ENCODE data around the gene POLL. TPM values are rescaled to one million over a fixed set of nuclear protein-coding genes. Genes with fewer than 3 reads are reported as not detected.
A peak's percentile ranks its signal among the peaks of the same experiment; 100 is the strongest.

Gene POLL
- total RNA-seq, 1 experiment from 2014 or later: 10.2 TPM

DNA sequence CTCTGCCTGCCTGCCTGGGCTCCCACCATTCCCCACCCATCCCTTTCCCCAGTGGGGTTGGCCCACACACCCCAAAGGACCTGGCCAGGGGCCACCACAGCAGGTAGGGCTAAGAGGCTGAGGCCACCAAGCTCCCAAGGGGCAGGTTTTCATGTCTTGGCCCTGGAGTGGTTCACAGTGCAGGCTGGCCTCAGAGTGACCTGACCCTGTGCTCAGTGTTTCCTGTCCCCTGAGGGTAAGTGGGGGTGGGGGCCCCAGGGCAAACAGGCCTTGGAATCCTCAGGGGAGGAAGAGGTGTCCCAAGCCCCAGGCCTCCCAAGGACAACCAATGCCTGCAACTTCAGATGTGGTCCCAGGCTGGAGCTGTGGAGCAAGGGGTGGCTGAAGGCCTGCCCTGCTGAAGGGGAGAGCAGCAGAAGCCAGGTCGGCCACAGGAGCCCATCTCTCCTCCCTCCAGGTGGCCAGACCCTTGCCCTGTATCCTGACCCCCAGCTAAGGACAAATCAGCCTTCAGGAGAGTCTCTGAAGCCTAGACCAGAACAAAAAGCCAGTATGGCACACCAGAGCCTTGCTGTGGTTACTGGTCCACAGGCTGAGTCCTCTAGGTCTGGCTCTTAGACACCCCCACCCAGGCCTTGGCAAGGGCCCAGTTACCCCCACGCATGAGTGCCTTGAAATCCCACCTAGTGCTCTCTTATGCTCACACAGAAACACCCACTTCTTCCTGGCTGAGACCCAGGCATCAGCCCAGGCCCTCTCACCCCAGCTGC is 27.6 kb downstream of the POLL start:
- DNase-seq (ENCODE audit: low read depth): no peak

DNA sequence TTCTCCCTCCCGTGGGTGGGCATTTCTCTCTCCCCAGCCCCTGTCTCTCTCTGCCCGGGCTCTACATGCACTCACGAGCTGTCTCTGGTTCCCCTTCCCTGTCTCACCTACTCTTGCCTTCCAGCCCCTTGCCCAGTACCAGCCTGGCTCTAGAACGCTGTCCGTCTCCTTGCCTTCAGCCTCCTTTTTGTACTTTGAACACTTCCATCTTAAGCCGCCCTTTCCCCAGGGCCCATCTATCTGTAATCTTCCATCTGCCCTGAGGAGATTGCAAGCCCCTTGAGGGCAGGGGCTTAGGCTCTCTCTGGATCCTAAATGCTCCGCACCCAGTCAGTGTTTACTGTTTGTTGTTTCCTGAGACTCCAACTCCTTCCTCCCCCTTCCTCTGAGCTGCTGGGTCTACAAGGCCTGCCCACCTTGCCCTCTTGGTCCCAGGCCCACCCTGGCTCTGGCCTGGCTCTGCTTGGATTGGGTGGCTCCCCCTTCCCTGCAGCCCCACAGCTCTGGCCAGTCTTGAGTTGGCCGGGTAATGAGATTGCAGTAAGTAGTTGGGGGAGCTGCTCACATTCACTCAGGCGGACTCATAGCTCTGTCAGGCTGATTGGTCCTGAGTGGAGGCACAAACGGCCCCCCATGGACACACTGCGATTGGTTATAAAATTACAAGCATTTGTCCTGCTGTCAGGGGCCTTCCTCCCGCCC is 28.3 kb downstream of the POLL start:
- no peak for DNase-seq (ENCODE audit: low read depth)

DNA sequence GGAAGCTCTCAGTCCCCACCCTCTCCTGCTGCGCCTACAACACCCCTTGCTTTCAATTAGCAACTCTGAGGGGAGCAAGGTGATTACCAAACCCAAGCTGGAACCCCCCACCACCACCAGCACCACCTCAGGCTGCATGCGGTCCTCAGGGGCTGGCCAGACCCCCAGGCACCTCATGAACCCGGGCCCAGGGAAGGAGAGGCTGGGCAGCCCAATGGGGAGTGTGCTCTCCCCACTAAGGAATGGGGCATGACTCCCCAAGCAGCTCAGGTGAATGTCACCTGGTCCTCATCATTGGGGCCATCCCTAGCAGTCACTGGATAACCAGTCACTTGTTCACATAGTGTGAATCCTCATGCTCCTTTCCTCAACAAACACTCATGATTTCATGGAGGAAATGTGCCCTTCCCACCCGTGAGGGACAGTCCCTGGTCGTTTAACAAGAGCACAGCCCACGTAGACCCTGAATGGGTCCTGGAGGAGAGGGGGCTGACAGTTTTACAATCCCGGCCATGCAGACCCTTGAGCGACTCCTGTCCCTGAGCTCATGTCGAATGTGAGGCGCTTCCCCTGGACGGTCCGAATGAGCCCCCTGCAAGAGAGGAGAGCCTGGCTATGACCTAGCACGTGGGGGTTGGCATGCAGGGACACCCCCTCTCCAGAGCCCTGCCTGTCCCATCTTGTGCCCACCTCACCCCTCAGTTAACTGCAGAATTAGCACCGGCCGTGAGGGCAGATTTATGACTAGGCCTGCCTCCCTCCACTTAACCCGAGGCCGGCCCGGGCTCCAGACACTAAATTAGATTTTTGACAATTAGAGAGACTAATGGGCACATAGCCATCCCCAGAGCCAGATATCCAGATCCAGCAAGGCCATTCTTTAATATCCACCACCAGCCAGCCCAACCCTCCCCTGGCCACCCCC is 29.1 kb downstream of the POLL start:
- no peak for DNase-seq (ENCODE audit: low read depth)

DNA sequence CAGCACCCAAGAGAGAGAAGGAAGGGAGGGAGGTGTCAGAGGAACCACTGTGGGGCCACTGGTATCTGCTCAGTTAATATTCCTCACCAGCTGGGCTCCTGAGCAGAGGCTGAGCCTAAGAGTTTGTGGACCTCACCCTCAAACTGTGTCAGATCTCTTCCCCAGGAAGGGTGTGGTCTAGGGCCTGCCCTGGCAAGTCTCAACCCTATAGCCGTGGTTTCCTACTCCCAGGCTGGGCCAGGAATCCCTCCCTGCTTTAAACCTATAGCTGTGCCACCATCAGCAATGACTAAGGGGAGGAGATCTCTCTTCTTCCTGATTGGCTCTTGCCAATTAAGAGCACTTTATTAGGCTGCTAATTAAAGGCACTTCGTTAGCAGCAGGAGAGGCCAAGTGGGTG is 29.9 kb downstream of the POLL start:
- no peak for DNase-seq (ENCODE audit: low read depth)

DNA sequence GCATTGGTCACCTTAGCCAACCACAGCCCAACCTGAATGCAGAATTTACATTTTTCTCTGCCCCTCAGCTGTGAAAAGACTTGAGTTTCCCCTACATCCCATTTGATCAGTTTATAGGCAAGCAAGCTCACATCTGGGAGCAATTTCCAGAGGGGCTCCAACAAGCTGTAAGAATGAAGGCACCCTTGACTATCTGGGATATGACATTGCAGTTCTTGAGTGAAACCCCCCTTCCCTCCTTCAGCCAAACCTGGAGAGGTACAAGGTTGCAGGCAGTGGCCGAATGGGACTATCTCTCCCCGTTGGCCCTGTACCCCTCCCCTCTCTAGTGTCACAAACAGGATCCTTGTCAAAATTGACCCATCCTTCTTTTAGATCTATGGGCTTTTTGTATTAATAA is 30.5 kb downstream of the POLL start:
- DNase-seq (ENCODE audit: low read depth): no peak

DNA sequence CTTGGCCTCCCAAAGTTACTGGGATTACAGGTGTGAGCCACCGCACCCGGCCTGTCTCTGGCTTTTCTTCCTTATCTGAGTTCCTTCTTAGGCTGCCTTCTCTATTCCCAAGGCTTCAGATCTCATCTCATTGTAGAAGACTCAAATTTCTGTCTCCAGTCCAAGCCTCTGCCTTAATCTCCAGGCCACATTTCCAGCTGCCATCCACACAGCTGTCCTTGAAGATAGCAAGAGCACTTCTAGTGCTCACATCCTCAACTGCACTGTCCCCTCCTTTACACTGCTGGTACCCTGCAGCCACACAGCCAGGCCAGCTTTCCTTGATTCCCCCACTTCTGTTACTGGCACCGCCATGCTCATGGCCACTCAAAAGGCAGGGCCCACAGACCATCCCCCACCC is 35.6 kb downstream of the POLL start:
- DNase-seq (ENCODE audit: low read depth): no peak

DNA sequence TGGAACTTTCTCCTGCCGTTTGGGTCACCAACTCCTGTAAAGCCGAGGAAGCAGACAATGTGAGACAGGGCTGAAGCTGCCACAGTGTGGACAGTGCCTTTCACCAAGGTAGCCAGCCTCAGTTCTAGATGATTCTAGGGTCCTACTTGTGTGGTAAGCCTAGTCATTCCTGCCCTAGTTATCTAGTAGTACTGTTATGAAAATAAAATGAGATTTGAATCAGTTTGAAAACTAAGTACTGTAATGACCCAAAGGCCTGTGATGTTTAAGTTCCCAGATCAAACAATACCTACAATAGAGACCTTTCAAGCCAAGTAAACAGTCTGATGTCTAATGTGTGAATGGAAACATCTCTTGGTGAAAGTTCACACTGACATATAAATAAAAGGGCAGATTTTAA is 37.1 kb downstream of the POLL start:
- DNase-seq (ENCODE audit: low read depth): no peak

DNA sequence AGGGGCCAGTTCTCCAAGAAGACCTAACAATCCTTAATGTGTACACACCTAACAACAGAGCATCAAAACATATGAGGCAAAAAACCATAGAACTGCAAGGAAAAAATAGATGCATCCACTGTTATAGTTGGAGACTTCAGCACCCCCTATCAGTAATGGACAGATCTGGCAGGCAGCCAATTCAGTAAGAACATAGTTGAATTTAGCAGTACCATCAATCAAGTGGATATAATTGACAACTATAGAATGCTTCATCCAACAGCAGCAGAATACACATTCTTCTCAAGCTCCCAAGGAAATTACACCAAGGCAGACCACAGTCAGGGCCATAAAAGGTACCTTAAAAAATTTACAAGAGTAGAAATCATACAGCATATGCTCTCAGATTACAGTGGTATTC is 42.2 kb downstream of the POLL start:
- DNase-seq (ENCODE audit: low read depth): no peak

DNA sequence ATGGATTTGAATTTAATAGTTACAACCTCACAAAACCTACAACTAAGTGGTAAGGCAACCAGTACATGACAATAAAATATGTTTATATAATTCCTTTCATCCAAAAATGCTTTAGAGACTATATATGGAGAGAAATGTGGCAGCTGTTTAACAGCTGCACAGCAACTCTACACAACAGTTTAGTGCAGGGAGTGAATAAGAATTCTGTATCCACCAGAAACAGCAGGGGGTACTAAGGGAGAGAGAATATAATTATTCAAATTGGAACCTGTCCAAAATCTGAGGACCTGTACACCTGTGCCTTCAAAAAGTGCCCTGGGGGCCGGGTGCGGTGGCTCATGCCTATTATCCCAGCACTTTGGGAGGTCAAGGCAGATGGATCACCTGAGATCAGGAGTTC is 49.6 kb downstream of the POLL start:
- no peak for DNase-seq (ENCODE audit: low read depth)

DNA sequence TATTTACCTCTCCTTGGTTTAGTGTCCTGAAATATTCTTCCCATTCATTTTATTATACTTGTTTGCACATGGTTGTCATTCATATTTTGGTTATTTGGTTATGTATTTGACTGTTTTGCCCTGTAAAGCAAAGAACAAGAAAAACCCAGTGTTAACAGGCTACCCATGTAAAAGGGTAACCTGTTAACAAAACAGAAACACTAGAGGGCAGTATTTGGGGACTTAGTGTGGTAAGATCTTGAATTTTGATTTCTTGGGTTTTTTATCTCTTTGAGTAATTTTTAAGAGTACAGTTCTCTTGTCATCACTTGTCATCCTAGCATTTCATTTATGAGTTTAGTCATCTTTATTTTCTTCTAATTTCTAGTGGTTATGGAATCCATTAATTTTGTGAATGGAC is 51.3 kb downstream of the POLL start:
- peak; percentile 18 for DNase-seq (ENCODE audit: low read depth)

DNA sequence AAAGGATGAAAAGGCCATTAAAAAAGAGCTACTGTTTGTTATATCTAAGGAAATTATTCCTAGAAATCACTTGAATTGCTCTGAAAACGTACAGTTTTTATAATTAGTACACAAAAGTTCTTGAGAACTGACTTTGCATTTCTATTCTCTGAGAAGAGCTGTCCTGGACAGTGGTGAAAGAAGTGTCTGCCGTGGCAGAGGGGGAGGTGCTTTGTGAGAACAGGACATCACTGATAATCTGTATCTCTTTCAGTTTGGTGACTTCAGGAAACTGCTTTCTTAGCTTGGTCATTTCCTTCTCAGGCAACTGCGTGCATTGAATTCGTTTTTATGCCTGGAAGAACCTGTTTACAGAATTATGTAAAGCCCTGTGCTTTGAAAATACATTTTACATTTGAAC is 52.1 kb downstream of the POLL start:
- DNase-seq (ENCODE audit: low read depth): no peak

DNA sequence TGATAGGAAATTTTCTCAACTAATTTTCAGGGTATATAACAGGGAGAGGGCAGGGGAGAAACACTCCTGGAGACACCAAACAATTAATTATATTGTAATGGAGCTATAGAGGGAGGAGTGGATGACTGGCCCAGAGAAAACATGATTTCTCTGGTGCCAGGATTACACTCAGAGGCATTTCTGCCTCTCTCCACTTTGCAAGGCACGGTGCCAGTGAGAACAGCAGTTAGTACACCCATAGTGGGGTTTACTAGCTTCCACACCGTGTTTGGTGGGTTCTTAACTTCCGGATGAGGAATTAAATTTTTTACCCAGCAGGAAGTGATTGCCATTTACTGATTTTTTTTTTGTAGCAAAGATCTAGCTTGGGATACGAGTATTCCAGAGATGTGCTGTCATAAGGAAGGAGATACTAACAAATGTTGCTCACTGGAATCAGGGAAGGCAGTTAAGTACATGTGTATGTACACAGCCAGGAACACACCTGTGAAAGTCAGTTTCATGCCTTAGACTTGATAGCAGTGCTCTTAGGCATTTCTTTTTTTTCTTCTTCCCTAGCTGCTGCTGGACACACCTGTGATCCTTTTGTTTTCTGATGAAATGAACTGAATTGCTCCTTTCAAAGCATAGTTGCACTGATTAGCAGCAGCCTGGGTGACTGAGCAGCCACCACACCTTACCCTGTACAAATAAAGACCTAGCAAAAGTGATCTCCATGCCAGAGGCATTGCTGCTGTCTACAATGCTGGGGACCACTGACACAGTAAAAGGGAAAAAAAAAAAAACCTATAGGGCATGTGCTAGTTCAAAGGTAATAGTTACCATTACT is 58.1 kb downstream of the POLL start:
- no peak for DNase-seq (ENCODE audit: low read depth)

DNA sequence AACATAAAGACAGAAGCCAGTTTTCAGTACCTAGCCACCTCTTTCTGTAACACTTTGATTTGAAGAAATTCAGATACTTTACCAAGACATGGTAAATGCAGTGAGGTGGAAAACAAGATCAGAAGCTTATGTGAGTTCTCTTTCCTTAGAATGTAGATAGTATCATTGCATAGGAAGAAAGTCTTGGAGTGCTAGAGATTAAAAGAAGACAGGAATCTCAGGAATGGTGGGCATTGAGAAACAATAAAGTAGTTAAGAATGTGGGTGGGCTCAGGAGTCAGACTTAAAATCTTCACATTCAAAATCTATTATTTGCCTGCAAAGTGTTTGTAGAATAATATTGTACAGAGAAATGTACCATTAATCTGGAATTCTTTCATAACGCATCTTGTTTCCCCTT is 58.9 kb downstream of the POLL start:
- no peak for DNase-seq (ENCODE audit: low read depth)

Other genes starting within 250 kb of the POLL start
- gene BTRC, start 234.1 kb downstream of the POLL start, total RNA-seq (2014; rRNA removed): 7.2 and 8.3 TPM in 2 replicates
- gene DPCD, start 64 bp upstream of the POLL start, total RNA-seq (2014; rRNA removed): 50.7 and 71.6 TPM in 2 replicates
- 15.5 and 23.1 TPM in 2 replicates for gene FBXW4, start 106.9 kb upstream of the POLL start, total RNA-seq (2014; rRNA removed)
- not detected in 2 replicates for gene FGF8, start 187.9 kb upstream of the POLL start, total RNA-seq (2014; rRNA removed)
- gene NPM3, start 195.2 kb upstream of the POLL start, total RNA-seq (2014; rRNA removed): 117 and 123 TPM in 2 replicates
- gene OGA, start 230.2 kb upstream of the POLL start, total RNA-seq (2014; rRNA removed): 50.3 and 55.3 TPM in 2 replicates